A549 (cell line): ENCODE data around the gene ZFHX2. TPM values are rescaled to one million over a fixed set of nuclear protein-coding genes. Genes with fewer than 3 reads are reported as not detected.

ENCODE experiments used
- ATAC-seq, 2 experiments: fragments of 200-7000 bp in 1 of 2; fragments of >200 bp in 1 of 2; cut with Nextera tagmentation in 1 of 2; cut with Tn5 transposase in 1 of 2; 3 replicates each; pipeline versions ENCODE4 v1.8.0 to v1.9.1; 2018 to 2020; ENCODE audit warnings: mild to moderate bottlenecking in 1 of 2, moderate library complexity in 1 of 2
- CTCF ChIA-PET: fragments of 300-600 bp; sonication (Branson Sonifier 250); formaldehyde crosslinking; extraction: SDS; loops from one replicate; lab custom pipeline; 2021; ENCODE audit warnings: antibody characterized with exemption, inconsistent platforms; lab: Yijun Ruan, JAX
- POLR2A ChIA-PET: fragments of 350-600 bp; formaldehyde crosslinking; extraction: SDS; loops from one replicate; lab custom pipeline; 2021; ENCODE audit warnings: antibody characterized with exemption, inconsistent platforms; lab: Yijun Ruan, JAX
- DNase-seq, 2 experiments: peaks; one replicate each; pipeline versions ENCODE4 v3.0.0 to v3.0.0-alpha.2; 2011 to 2016; ENCODE audit warnings: low read depth in 1 of 2, low spot score in 1 of 2
- FAIRE-seq: peaks from 2 replicates; lab custom pipeline; 2011; peaks lifted over from hg19 to GRCh38; lab: Jason Lieb, UNC
- H3K27ac ChIP-seq, 2 experiments: fragments of >200 bp; sonication (Bioruptor Twin); formaldehyde crosslinking; 3 replicates each; pipeline ENCODE4 v1.5.1; 2016 to 2017
- H3K4me1 ChIP-seq: fragments of >200 bp; sonication (Bioruptor Twin); formaldehyde crosslinking; 3 replicates; pipeline ENCODE4 v1.6.1; 2016
- H3K4me2 ChIP-seq: fragments of >200 bp; sonication (Bioruptor Twin); formaldehyde crosslinking; 3 replicates; pipeline ENCODE4 v1.6.1; 2016
- H3K4me3 ChIP-seq: fragments of >200 bp; sonication (Bioruptor Twin); formaldehyde crosslinking; 3 replicates; pipeline ENCODE4 v1.5.1; 2016
- H3K9me3 ChIP-seq: fragments of >200 bp; sonication (Bioruptor Twin); formaldehyde crosslinking; 3 replicates; pipeline ENCODE4 v1.6.1; 2016
- ATOH8 ChIP-seq: fragments of 250-450 bp; sonication (Bioruptor Pico); IDR thresholded peaks from 2 replicates; pipeline ENCODE4 v1.5.0; 2020; ENCODE audit warnings: low read depth, mild to moderate bottlenecking, moderate library complexity
- BCL3 ChIP-seq: fragments of >200 bp; sonication (Bioruptor Twin); formaldehyde crosslinking; IDR thresholded peaks from 3 replicates; pipeline ENCODE4 v1.6.1; 2016
- BHLHE40 ChIP-seq: IDR thresholded peaks from 2 replicates; pipeline ENCODE4 v1.6.1; 2012; ENCODE audit warnings: low read depth, low read length, inconsistent platforms
- CEBPB ChIP-seq, 2 experiments: fragments of >200 bp in 1 of 2; sonication (Bioruptor Twin) in 1 of 2; formaldehyde crosslinking in 1 of 2; IDR thresholded peaks; 2 replicates each; pipeline ENCODE4 v1.6.1; 2012 to 2016
- CHD2 ChIP-seq: fragments of 150-350 bp; IDR thresholded peaks from 2 replicates; pipeline ENCODE4 v1.6.1; 2014; ENCODE audit warnings: low read length; ENCODE audit not compliant: partially characterized antibody
- EHMT2 ChIP-seq: fragments of 200-600 bp; sonication (generic); IDR thresholded peaks from 2 replicates; pipeline ENCODE4 v1.6.1; 2016; ENCODE audit warnings: antibody characterized with exemption, low read depth, mild to moderate bottlenecking, moderate library complexity
- FOSB ChIP-seq: fragments of 250-450 bp; sonication (Bioruptor Pico); IDR thresholded peaks from 2 replicates; pipeline ENCODE4 v1.5.0; 2020; ENCODE audit warnings: mild to moderate bottlenecking, moderate library complexity
- FOXS1 ChIP-seq: fragments of 250-450 bp; sonication (Bioruptor Pico); IDR thresholded peaks from 2 replicates; pipeline ENCODE4 v1.5.0; 2020; ENCODE audit warnings: mild to moderate bottlenecking, moderate library complexity
- GATA3 ChIP-seq: IDR thresholded peaks from 2 replicates; pipeline ENCODE4 v1.6.1; 2012; ENCODE audit warnings: borderline replicate concordance
- HDAC2 ChIP-seq: fragments of 200-600 bp; sonication (generic); IDR thresholded peaks from 2 replicates; pipeline ENCODE4 v1.6.1; 2016
- JUN ChIP-seq, 2 experiments: fragments of >200 bp; sonication (Bioruptor Twin); formaldehyde crosslinking; IDR thresholded peaks; 2 replicates in 1 of 2; 3 replicates in 1 of 2; pipeline ENCODE4 v1.6.1; 2016 to 2017
- JUNB ChIP-seq: fragments of >200 bp; sonication (Bioruptor Twin); formaldehyde crosslinking; IDR thresholded peaks from 2 replicates; pipeline ENCODE4 v1.6.1; 2016
- KDM1A ChIP-seq: fragments of 200-600 bp; sonication (generic); IDR thresholded peaks from 2 replicates; pipeline ENCODE4 v1.6.1; 2016; ENCODE audit warnings: low read depth, mild to moderate bottlenecking
- MYC ChIP-seq: IDR thresholded peaks from 2 replicates; pipeline ENCODE4 v1.6.1; 2012; ENCODE audit warnings: mild to moderate bottlenecking, inconsistent platforms, low read length, improper control_type of control experiment, borderline replicate concordance
- NR3C1 ChIP-seq: fragments of >200 bp; sonication (Bioruptor Twin); formaldehyde crosslinking; IDR thresholded peaks from 3 replicates; pipeline ENCODE4 v1.6.1; 2017
- PHF8 ChIP-seq: fragments of 200-600 bp; sonication (generic); IDR thresholded peaks from 2 replicates; pipeline ENCODE4 v1.6.1; 2016; ENCODE audit warnings: low read depth, mild to moderate bottlenecking, antibody characterized with exemption, moderate library complexity, borderline replicate concordance
- RARB ChIP-seq: fragments of 250-450 bp; sonication (Bioruptor Pico); IDR thresholded peaks from 2 replicates; pipeline ENCODE4 v1.8.0; 2021; ENCODE audit warnings: mild to moderate bottlenecking, moderate library complexity
- RCOR1 ChIP-seq: fragments of 150-350 bp; IDR thresholded peaks from 2 replicates; pipeline ENCODE4 v1.6.1; 2014; ENCODE audit warnings: antibody characterized with exemption, low read length, low read depth
- RFX5 ChIP-seq: fragments of 450-650 bp; IDR thresholded peaks from 2 replicates; pipeline ENCODE4 v1.7.1; 2014; ENCODE audit warnings: antibody characterized with exemption, mild to moderate bottlenecking, moderate library complexity
- RNF2 ChIP-seq: fragments of 200-600 bp; sonication (generic); IDR thresholded peaks from 2 replicates; pipeline ENCODE4 v1.6.1; 2016; ENCODE audit warnings: low read depth, mild to moderate bottlenecking, antibody characterized with exemption, moderate library complexity, borderline replicate concordance
- TFCP2L1 ChIP-seq: fragments of 250-450 bp; sonication (Bioruptor Pico); IDR thresholded peaks from 2 replicates; pipeline ENCODE4 v1.5.0; 2021; ENCODE audit warnings: mild to moderate bottlenecking
- USF2 ChIP-seq: fragments of 450-650 bp; IDR thresholded peaks from 2 replicates; pipeline ENCODE4 v1.6.1; 2014; ENCODE audit warnings: antibody characterized with exemption
- ZFP36 ChIP-seq: fragments of 450-650 bp; IDR thresholded peaks from 2 replicates; pipeline ENCODE4 v1.6.1; 2014; ENCODE audit warnings: borderline replicate concordance; ENCODE audit not compliant: partially characterized antibody
- WGBS: methylation state at CpG from one replicate; pipeline ENCODE4 v1.1.6; 2017; ENCODE audit errors: missing lambda C conversion rate; 5-methylcytosine and 5-hydroxymethylcytosine counted together
- polyA plus RNA-seq, 4 experiments: library from polyadenylated mRNA; depleted of rRNA in 3 of 4; stranded (reverse); fragments of >200 nt; fragmentation: RNase III in 1 of 4; extraction: RNeasy Plus Mini Kit Qiagen cat#74134 plus additional on column Dnase treatment in 1 of 4; gene quantifications; 2 replicates in 3 of 4; 3 replicates in 1 of 4; pipeline ENCODE4 v1.2.3, GENCODE V29; 2011 to 2017
- TF ChIP-seq, protein P1 (sequence below): fragments of >200 bp; sonication (Bioruptor Twin); formaldehyde crosslinking; IDR thresholded peaks from 3 replicates; pipeline ENCODE4 v1.5.1; 2016

ZFHX2 gene
- polyA plus RNA-seq, 2 of the 4 experiments (the other 2 are of a cell fraction): 0.34 to 1.1 TPM

- TF ChIP-seq RCOR1 (no peak), FOXS1 (no peak), RFX5 (no peak), CHD2 (peak; percentile 85), MYC (no peak), GATA3 (0 out of 2 replicates have a peak, but pooled peaks have one; percentile 28), KDM1A (no peak), RARB (CRISPR knock-in tag) (no peak; the same call in 1 of the 2 replicates), ATOH8 (CRISPR knock-in tag) (no peak), BCL3 (0 out of 3 replicates have a peak, but pooled peaks have one; percentile 39), NR3C1 (no peak), TFCP2L1 (CRISPR knock-in tag) (peak; percentile 73; the same call in 1 of the 2 replicates), HDAC2 (no peak), CEBPB (IDR thresholded peaks at IDR 0.05) (peak; percentile 46 to 60; a peak in 3 of 4 replicates), FOSB (CRISPR knock-in tag) (no peak)
Measured at GRCh38 chr14:23555882-23556699, 4.5 kb upstream of the ZFHX2 start, which contains the start of gene THTPA (continued).

DNA sequence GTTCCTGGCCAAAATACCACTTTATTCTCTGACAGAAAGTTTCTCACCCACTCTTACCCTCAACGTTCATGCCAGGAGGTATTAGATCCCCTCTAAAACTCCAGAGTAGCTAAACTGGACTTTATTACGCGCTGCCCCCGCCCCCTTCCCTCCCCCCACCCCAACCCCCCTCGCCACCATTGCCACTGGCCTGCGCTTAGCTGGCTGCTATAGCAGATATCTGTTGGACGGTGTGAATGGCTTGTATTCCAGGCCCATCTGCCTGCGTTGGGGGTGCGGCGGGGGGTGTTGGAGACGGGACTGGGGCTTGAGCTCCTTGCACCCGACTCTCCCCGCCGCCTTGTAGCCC lies 3.9 kb upstream of the ZFHX2 start:
- ChIA-PET CTCF (interaction anchor here (19.0 kb wide), 1 partner anchor 79 kb away, joined by 553 read pairs; the partner anchor contains the start of gene NGDN), POLR2A (interaction anchor here (0.6 to 1.3 kb wide), 11 partner anchors 8 to 559 kb away, joined by 3 to 11 read pairs (median 4); partner anchors contain the start of genes AP1G2, DCAF11, HOMEZ and NGDN)
- FAIRE-seq: no peak
- Histone ChIP-seq H3K4me1 (peaks cover 17% of the 10 kb centered on the region; the same call in 2 of the 3 replicates), H3K27ac (peak overlapping the region; percentile 98 to 100), H3K9me3 (no peaks in the 10 kb centered on the region), H3K4me3 (peak overlapping the region; percentile 93), H3K4me2 (peak overlapping the region; percentile 99)
- 1% methylated on average over 6 of the region's 14 CpGs for WGBS
- DNase-seq: no peak
- ATAC-seq: peak; percentile 36 to 39; a peak in 5 of 6 replicates
- TF ChIP-seq ZFP36 (no peak), RNF2 (no peak), JUNB (no peak), JUN (IDR thresholded peaks at IDR 0.05) (no peak), NR3C1 (no peak), USF2 (no peak), EHMT2 (no peak), HDAC2 (no peak), BHLHE40 (no peak), PHF8 (no peak), RCOR1 (no peak), GATA3 (no peak)
- TF ChIP-seq, protein P1, sequence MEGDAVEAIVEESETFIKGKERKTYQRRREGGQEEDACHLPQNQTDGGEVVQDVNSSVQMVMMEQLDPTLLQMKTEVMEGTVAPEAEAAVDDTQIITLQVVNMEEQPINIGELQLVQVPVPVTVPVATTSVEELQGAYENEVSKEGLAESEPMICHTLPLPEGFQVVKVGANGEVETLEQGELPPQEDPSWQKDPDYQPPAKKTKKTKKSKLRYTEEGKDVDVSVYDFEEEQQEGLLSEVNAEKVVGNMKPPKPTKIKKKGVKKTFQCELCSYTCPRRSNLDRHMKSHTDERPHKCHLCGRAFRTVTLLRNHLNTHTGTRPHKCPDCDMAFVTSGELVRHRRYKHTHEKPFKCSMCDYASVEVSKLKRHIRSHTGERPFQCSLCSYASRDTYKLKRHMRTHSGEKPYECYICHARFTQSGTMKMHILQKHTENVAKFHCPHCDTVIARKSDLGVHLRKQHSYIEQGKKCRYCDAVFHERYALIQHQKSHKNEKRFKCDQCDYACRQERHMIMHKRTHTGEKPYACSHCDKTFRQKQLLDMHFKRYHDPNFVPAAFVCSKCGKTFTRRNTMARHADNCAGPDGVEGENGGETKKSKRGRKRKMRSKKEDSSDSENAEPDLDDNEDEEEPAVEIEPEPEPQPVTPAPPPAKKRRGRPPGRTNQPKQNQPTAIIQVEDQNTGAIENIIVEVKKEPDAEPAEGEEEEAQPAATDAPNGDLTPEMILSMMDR: no peak
